ENCODE measurements around the gene AQP6.
"Not testable (repeated sequence)": the region's sequence is repeated elsewhere in the genome, so short reads cannot be mapped to it uniquely, and the experiment has no call there.

AQP6 gene

DNA sequence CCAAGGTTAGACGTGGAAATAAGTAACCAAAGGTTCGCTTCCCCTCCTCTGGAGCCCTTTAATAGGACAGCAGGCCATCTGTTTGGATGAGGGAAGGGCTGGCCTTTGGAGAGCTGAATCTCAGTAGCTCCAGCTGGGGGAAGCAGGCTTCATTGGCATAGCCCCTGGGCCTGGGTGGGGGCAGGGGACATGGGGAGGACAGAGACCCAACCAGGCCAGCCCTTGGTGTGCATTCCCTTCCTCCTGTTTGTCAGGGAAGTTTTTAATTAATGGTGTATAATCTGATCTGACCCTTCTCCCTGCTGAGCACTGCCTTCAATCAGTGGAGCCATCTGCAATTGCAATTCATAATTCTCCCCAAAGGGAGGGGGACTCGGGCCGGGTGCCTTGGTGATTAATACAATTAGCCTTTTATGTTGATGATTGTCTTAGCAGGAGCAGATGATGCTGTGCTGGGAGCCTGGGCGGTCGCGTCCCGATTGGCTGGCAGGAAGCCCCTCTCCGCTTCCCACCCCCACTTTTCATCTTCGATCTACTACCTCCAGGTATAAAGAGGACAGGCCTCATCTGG is 6.4 kb downstream of the AQP6 start:
- no peak for DNase-seq
- in situ Hi-C loops (cut with HindIII; ENCODE audit: low pct_ligation_motif_present, low pct_unique_long_range_greater_than_20kb, low sequenced_read_pairs): no loop called here

DNA sequence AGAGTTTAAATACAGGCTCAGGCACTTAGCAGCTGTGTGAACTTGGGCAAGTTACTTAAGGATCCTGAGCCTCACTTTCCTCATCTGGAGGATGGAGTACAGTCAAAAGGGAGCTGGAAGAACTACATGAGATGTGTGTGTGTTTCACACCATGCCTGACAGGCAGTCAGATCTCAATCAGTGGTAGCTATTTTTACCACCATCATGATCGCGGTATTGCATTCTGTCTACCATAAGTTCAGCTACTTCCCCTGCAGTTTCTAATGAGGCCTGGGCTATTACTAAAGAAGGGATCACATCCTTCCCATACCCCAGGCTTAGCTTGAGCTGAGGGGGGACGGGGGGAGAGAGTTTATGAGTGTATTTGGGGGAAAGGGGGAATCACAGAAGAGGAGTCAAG is 7.0 kb downstream of the AQP6 start:
- in situ Hi-C loops (cut with HindIII; ENCODE audit: low pct_ligation_motif_present, low pct_unique_long_range_greater_than_20kb, low sequenced_read_pairs): no loop called here
- DNase-seq: no peak

DNA sequence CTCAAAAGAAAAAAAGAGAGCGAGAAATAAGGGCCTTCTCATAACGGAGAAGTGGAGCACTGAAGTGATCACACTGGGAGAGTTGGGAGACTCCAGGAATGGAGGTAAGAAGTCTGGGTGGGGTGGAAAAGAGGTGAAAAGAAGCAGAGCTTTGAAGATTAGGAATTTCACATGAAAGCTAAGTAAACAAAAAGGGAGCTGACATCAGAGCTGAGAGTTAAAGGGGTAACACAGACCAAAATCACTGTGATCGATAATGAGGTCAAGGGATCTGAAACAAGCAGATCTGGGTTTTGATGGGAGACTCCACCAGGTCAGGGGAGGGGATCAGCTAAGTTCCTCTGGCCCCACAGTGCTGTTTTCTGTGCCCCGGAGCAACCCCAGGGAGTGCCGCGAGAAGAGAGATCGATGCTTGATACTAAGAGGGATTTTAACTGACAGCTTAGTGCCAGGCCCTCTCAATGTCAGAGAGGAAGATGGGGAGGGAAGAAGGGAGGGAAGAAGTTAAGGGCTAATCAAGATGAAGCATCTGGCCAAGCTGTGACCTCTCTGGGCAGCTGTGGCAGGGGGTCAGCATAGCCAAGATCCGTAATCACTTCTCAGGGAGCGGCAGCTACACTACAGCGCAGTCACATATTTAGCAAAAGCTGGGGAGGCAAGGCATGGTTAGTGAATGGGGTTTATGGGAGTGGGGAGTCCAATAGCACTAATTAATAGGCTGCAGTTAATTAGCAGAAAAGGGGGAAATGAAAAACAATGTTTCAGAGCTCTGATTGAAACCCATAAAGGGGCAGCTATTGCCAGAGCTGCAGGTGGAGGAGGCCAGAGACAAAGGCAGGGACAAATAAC is 8.0 kb downstream of the AQP6 start:
- in situ Hi-C loops (cut with HindIII; ENCODE audit: low pct_ligation_motif_present, low pct_unique_long_range_greater_than_20kb, low sequenced_read_pairs): no loop called here

DNA sequence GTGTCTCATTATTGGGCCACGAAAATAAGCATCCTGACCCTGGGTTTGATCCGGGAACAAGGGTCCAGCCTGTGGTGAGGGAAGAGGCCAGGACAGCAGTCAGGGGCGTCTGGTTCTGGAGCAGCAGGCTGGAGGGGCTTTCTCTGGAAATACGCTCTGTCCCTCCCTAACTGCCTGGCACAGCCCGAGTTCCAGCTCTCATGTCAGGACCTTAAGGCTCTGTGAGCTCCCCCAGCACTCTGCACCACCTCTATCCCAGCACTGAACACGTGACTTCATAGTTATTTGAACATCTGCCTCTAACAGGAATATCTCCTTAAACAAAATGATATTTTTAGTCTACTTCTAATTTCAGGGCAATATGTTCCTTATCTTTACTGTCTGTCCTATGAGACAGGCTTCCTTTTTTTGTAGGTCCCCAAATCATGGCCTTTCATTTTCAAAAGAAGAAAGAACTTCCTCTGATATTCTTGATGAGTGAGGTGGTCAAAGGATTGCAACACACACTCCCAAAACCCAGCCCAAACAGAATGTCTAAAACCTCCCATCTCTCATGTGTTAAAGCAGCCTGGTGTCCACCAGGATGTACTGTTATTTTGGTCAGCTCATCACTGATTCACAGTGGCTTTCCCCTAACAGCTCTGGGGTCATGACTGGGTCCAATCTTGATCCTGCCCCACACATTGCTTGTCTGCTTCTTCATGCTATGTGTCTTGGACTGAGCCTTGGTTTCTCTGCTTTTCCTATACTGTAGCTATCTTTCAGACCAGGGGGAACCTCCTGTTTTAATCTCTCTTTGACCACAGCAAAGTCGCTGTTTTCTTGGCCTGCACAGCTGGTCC is 9.7 kb downstream of the AQP6 start:
- no peak for DNase-seq
- in situ Hi-C loops (cut with HindIII; ENCODE audit: low pct_ligation_motif_present, low pct_unique_long_range_greater_than_20kb, low sequenced_read_pairs): no loop called here

More for the DNA sequence above, 8.0 kb downstream of the AQP6 start:
- no peak for DNase-seq

DNA sequence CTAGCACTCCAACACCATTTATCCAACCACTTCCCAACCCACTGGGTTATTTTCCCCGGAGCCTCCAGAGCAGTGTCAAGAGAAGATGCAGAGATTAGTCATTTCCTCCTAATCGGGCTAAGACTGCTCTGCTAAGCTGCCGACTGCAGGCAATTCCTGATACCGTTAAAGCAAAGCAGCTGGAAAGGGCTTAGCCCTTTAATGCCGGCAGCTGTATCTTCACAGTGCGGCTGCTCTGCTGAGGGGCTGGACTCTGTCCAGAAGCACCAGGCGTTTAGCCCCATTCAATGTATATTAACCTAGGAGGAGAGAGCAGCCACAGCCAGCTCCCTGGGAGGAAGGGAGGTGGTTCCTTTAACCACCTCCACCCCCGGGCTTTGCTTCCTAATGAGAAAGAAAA is 11.1 kb downstream of the AQP6 start:
- in situ Hi-C loops (cut with HindIII; ENCODE audit: low pct_ligation_motif_present, low pct_unique_long_range_greater_than_20kb, low sequenced_read_pairs): no loop called here
- peak; percentile 74 for DNase-seq

DNA sequence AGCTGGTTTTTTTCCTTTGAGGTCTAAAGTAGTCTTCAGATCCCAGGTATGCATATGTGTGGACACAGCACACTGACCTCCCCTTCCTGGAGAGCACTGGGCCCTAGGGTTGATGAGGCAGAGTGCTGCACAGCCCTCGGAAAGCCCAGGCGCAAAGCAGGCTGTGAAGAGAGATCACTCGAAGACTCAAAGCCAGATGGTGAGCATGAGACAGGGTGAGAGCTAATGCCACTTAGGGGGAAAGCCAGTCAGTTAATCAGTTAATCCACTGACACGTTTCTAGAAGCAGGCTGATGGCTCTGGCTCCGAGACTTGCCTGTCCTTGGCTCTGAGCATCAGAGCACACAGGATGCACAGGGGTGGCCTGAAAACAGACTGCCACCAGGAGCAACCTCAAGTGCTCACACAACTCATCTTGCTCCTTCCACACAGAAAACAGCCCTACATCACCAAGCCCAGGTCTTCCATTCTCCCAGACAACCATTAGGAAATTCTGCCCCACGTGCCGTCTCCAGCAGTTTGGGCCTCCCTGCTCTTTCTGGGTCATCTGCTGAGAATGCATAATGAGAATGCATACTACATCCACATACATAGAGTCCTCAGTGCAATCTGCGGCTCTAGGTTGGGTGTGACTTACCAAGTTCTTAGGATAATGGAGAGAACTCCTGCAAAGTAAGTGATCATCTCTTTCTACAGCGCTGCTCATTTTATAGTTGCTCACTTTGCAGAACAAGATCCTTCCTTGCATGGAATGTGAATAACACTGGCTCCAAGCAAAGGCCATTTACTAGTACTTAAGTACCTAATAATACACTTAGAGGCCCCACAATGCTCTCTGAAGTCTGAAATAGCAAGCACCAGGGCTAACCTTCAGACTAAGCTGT is 12.0 kb downstream of the AQP6 start:
- DNase-seq: no peak
- in situ Hi-C loops (cut with HindIII; ENCODE audit: low pct_ligation_motif_present, low pct_unique_long_range_greater_than_20kb, low sequenced_read_pairs): no loop called here

DNA sequence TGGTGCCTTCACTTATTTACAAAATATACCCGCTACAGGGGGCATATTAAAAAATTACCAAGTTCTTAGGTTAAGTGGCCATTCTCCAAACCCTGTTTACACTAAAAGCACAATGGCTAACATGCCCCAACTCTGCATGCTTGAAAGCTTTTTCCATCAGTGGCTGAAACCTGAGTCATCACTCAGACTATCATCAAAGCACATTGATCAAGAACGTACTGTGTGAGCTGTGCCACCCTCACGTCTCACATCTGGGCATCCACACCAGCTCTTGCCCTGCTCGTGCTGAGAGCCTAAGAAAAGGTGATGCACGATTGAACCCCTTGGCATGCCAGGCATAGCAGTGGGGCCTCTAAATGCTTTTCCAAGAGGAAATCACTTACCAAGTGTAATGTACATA is 13.2 kb downstream of the AQP6 start:
- peak; percentile 62 for DNase-seq
- in situ Hi-C loops (cut with HindIII; ENCODE audit: low pct_ligation_motif_present, low pct_unique_long_range_greater_than_20kb, low sequenced_read_pairs): no loop called here

DNA sequence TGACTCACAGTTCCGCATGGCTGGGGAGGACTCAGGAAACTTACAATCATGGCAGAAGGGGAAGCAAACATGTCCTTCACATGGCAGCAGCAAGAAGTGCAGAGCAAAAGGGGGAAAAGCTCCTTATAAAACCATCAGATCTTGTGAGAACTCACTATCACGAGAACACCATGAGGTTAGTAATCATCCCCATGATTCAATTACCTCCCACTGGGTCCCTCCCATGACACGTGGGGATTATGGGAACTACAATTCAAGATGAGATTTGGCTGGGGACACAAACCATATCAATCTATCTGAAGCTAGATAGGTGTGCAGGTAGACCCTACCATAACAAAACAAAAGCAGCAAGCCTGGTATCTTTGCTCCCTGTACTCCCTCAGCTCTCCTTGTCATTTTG is 13.7 kb downstream of the AQP6 start:
- DNase-seq; in situ Hi-C loops (cut with HindIII; ENCODE audit: low pct_ligation_motif_present, low pct_unique_long_range_greater_than_20kb, low sequenced_read_pairs): not testable (repeated sequence)

DNA sequence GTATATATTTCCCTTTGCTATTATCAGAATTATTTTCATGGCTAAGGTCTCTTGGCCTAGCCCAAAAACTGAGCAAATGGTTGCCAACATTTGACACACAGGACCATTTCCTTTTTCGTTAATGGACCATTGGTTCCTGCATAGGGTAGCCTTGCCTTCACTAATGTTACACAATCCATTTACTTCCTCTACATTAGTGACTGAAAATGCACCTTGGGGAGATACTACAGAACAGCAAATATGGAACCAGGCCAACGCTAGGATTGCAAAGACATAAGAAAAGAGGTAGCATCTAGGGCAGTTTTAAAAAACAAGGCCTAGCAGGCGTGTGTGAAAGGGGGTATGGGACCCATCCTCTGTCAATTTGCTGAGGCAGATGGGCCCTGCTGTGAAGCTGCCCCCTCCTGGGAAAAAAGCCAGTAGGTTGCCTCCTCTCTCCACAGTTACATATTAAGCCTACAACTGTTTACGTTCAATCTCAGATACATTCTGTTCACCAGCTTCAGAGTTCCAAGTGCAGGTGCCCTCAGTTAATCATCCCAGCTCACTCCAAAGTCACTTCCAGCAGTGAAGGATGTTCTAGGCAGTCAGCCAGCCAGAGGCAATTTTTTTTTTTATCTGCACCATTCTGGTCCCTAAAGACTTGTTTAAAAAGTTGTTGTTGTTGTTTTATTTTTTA is 15.0 kb downstream of the AQP6 start:
- in situ Hi-C loops (cut with HindIII; ENCODE audit: low pct_ligation_motif_present, low pct_unique_long_range_greater_than_20kb, low sequenced_read_pairs): no loop called here
- DNase-seq: peak; percentile 48

DNA sequence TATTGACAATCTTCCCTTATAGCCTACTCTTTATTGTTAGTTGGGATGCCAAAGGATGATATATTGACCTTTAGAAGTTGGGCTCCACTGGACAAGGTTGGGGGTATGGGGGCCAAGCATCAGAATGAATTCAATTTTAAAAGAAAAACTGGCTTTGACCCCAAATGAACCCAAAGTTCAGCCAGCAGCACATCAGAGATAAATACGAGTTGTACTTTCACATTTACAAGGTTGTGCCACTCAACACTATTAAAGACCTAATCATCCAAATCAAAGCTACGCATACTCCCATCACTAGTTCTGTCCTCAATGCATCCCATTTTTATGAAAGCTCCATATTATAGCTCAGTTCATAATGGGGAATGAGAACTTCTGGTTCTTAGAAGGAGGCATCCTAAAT is 16.7 kb downstream of the AQP6 start:
- DNase-seq; in situ Hi-C loops (cut with HindIII; ENCODE audit: low pct_ligation_motif_present, low pct_unique_long_range_greater_than_20kb, low sequenced_read_pairs): not testable (repeated sequence)

DNA sequence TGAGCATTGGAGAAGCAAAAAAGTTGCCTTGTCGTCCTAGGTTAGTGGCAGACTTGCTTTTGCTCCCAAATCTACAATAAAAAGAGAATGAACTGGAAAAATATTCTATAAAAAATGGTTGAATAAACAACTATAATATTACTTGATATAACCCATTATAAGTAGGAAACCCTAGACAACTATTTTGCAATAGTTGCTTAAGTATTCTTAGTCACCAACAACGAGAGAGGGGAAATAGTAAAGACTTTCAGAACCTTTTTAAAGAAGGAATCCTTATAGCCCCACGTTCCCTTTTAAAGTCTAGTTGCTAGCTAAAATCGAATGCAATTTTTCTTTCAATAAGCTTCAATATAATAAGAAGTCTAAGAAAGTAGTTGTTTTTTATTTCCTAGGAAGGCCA is 17.5 kb downstream of the AQP6 start:
- in situ Hi-C loops (cut with HindIII; ENCODE audit: low pct_ligation_motif_present, low pct_unique_long_range_greater_than_20kb, low sequenced_read_pairs): no loop called here
- no peak for DNase-seq

DNA sequence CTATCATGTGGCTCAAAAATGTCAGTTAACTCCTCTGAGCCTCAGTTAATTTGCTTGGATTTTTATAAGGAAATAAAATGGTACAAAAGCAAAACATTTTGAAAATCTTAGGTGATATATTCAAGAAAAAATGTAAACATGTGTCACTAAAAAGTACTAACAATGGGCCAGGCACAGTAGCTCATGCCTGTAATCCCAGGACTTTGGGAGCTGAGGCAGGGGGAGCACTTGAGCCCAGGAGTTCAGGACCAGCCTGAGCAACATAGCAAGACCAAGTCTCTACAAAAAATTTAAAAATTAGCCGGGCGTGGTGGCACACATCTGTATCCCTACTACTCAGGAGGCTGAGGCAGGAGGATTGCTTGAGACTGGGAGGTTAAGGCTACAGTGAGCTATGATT is 25.7 kb downstream of the AQP6 start:
- no peak for DNase-seq
- in situ Hi-C loops (cut with HindIII; ENCODE audit: low pct_ligation_motif_present, low pct_unique_long_range_greater_than_20kb, low sequenced_read_pairs): no loop called here

DNA sequence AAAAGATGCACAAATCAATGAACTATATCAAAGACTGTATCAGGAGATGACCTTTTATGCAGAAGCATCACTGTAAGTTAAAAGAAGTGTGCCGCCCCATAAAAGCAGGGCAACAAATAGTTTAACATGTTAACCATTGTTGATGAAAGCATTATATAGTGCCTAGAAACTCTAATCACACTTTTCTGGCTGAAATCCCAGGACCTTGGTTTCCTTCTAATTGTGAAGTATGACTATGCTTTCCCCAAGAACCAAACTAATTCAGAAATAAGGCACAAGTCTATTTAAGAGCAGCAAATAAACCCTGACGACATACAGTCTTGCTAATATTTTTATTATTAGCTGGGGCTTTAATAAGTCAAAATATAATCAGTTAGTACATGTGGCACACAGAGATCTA is 30.8 kb downstream of the AQP6 start:
- in situ Hi-C loops (cut with HindIII; ENCODE audit: low pct_ligation_motif_present, low pct_unique_long_range_greater_than_20kb, low sequenced_read_pairs): no loop called here
- no peak for DNase-seq

DNA sequence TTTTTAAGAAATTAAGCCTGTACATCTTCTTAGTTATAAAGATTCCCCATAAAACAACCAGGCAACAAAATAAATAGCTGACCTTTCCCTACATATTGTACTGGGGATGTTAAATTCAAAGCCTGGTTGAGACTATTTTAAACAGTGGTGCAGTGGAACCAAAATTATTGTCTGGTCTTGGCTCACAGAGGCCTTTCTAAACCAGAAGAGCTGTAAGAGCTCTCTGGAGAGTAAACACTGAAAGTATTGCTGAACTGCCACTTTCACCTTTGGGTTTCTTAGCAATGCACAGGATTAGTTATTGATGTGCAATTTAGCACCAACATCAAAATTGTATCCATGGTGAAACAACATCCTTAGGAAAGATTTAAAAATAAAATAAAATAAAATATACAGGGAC is 31.9 kb downstream of the AQP6 start:
- in situ Hi-C loops (cut with HindIII; ENCODE audit: low pct_ligation_motif_present, low pct_unique_long_range_greater_than_20kb, low sequenced_read_pairs): no loop called here
- no peak for DNase-seq

DNA sequence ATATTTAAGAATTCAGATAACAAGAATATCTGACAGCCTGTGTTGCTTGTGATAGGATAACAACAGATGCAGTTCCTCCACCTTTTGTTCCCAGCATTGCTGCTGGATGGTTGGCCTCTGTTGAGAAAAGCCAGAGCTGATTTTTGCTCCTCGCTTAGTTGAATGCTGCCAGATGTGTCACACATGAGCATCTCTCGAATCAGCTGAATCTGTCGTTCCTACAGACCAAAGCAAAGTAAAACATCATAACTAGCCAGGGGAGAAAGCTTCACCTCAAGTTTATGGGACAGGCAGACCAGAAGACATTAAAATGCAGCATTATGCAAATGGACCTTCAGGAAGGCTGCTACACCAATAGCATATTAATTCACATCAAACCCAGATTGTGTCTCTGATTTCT is 32.4 kb downstream of the AQP6 start:
- in situ Hi-C loops (cut with HindIII; ENCODE audit: low pct_ligation_motif_present, low pct_unique_long_range_greater_than_20kb, low sequenced_read_pairs): no loop called here
- DNase-seq: no peak

DNA sequence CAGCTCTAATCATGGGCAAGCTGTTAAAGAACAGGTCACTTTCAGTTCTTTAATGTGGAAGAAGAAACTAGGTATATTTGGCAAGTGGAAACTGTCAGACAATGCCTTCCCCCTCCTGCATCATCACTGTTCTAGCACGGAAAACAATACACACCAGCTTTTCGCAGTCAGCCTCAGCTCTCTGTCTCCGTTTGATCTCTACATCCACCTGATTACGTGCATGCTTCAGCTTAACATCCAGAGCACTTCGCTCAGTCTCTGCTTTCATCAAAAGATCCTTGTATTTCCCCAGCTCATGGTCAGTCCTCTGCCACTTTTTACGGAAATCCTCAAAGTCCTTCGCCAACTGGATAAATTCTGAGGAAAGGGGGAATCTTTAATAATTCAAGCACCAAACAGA is 33.5 kb downstream of the AQP6 start:
- in situ Hi-C loops (cut with HindIII; ENCODE audit: low pct_ligation_motif_present, low pct_unique_long_range_greater_than_20kb, low sequenced_read_pairs): no loop called here
- DNase-seq: no peak

DNA sequence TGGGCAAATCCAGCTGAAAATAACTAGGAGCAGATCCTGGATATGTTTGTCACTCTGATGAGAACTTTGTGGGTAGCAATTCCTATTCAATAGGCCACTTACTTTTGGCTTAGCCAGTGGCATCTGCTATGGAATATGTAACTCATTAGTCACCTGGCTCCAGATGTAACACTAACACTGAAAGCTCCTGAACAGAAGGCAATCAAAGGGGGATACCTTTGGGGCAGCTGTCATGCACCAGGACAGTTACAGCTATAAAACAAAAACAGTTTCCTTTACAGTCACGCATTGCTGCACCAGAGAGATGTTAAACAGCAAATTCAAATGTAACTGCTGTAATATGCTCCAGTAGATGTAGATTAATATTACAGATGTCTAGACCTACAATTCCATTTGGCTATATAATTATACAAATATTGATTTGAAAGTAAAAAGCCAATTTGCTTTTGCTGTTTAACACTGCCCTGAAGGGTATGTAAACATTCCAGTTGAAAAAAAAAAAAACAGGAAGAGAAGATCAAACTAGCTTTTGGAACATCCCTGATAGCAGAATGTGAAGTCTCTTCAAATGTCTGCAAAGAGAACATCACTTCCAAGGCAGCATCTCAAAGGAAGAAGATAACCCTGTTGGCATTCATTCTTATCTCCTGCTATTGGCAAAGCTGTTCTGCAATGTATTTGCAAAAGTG is 34.2 kb downstream of the AQP6 start:
- in situ Hi-C loops (cut with HindIII; ENCODE audit: low pct_ligation_motif_present, low pct_unique_long_range_greater_than_20kb, low sequenced_read_pairs): no loop called here
- no peak for DNase-seq

Measured in ACHN (cell line).